CD14-positive monocyte (primary cell): Measurements from ENCODE around the gene RELN. TPM values are rescaled to one million over a fixed set of nuclear protein-coding genes. Genes with fewer than 3 reads are reported as not detected.

ENCODE experiments used
- DNase-seq, 3 donors: peaks; one replicate each; pipeline ENCODE4 v3.0.0-alpha.2; 2011 to 2022
- H2AFZ ChIP-seq: 2 replicates; pipeline ENCODE4 v1.6.0; 2012; ENCODE audit warnings: mild to moderate bottlenecking, low read depth, low read length, inconsistent platforms; ENCODE audit not compliant: insufficient read depth, poor library complexity, severe bottlenecking
- H3K27ac ChIP-seq, 2 donors: 1 replicate in 1 of 2; 2 replicates in 1 of 2; pipeline ENCODE4 v1.5.1; 2012 to 2013; ENCODE audit warnings: low read length in 2 of 2, control low read depth in 1 of 2, inconsistent platforms in 1 of 2, low read depth in 1 of 2, mild to moderate bottlenecking in 1 of 2
- H3K27me3 ChIP-seq, 2 donors: one replicate each; pipeline versions ENCODE4 v1.6.0 to v1.6.1; 2011 to 2013; ENCODE audit warnings: low read length in 2 of 2; ENCODE audit not compliant: control insufficient read depth in 2 of 2, insufficient read depth in 2 of 2
- H3K36me3 ChIP-seq, 2 donors: replicated peaks in 1 of 2; 1 replicate in 1 of 2; 2 replicates in 1 of 2; pipeline versions ENCODE4 v1.5.1 to v1.6.1; 2012 to 2013; ENCODE audit warnings: low read length in 2 of 2, control low read depth in 1 of 2, inconsistent platforms in 1 of 2, mild to moderate bottlenecking in 1 of 2; ENCODE audit not compliant: insufficient read depth in 2 of 2, control insufficient read depth in 1 of 2
- H3K4me1 ChIP-seq, 2 donors: 1 replicate in 1 of 2; 2 replicates in 1 of 2; pipeline versions ENCODE4 v1.5.1 to v1.6.1; 2012 to 2013; ENCODE audit warnings: low read length in 2 of 2, control low read depth in 1 of 2, inconsistent platforms in 1 of 2, mild to moderate bottlenecking in 1 of 2, moderate library complexity in 1 of 2; ENCODE audit not compliant: insufficient read depth in 2 of 2, control insufficient read depth in 1 of 2
- H3K4me2 ChIP-seq: replicated peaks from 2 replicates; pipeline ENCODE3; 2012; ENCODE audit warnings: low read length, moderate library complexity, mild to moderate bottlenecking; ENCODE audit not compliant: poor library complexity, severe bottlenecking; ENCODE audit errors: extremely low read depth
- H3K4me3 ChIP-seq, 3 experiments: fragments of 200-600 bp in 1 of 3; sonication (generic) in 1 of 3; replicated peaks in 1 of 3; 1 replicate in 2 of 3; 2 replicates in 1 of 3; pipeline ENCODE4 v1.5.1; 2011 to 2013; ENCODE audit warnings: low read length in 3 of 3, mild to moderate bottlenecking in 3 of 3, control low read depth in 2 of 3, low read depth in 2 of 3, inconsistent platforms in 1 of 3, moderate library complexity in 1 of 3
- H3K79me2 ChIP-seq: 2 replicates; pipeline ENCODE4 v1.6.0; 2012; ENCODE audit warnings: mild to moderate bottlenecking, control low read depth, inconsistent platforms, low read length, moderate library complexity; ENCODE audit not compliant: insufficient read depth
- H3K9ac ChIP-seq: 2 replicates; pipeline ENCODE4 v1.6.0; 2017; ENCODE audit warnings: low read length, mild to moderate bottlenecking; ENCODE audit not compliant: insufficient read depth, poor library complexity, severe bottlenecking
- H3K9me3 ChIP-seq, 2 donors: replicated peaks in 1 of 2; 1 replicate in 1 of 2; 2 replicates in 1 of 2; pipeline versions ENCODE4 v1.5.1 to v1.6.1; 2012 to 2013; ENCODE audit warnings: low read length in 2 of 2, control low read depth in 1 of 2; ENCODE audit not compliant: control insufficient read depth in 1 of 2, insufficient read depth in 1 of 2
- H4K20me1 ChIP-seq: 2 replicates; pipeline ENCODE4 v1.6.0; 2012; ENCODE audit warnings: mild to moderate bottlenecking, low read length, control low read depth, moderate library complexity; ENCODE audit not compliant: insufficient read depth
- H3K27ac Mint-ChIP-seq, 7 donors: one replicate each; pipeline ENCODE4 v1.8.0; 2020; ENCODE audit warnings: mild to moderate bottlenecking in 7 of 7, mixed read lengths in 7 of 7, moderate library complexity in 6 of 7, inconsistent platforms in 2 of 7
- H3K27me3 Mint-ChIP-seq, 3 donors: one replicate each; pipeline ENCODE4 v1.8.0; 2021 to 2022; ENCODE audit warnings: low read depth in 3 of 3, mild to moderate bottlenecking in 3 of 3, mixed read lengths in 3 of 3, moderate library complexity in 3 of 3, inconsistent platforms in 1 of 3
- H3K36me3 Mint-ChIP-seq, 2 donors: one replicate each; pipeline ENCODE4 v1.8.0; 2020; ENCODE audit warnings: mixed read lengths in 2 of 2, inconsistent platforms in 1 of 2, mild to moderate bottlenecking in 1 of 2
- H3K4me1 Mint-ChIP-seq: one replicate; pipeline ENCODE4 v1.8.0; 2020; ENCODE audit warnings: mild to moderate bottlenecking, mixed read lengths
- H3K4me3 Mint-ChIP-seq, 2 donors: one replicate each; pipeline ENCODE4 v1.8.0; 2020; ENCODE audit warnings: mild to moderate bottlenecking in 2 of 2, mixed read lengths in 2 of 2, moderate library complexity in 1 of 2
- H3K9me3 Mint-ChIP-seq, 7 donors: one replicate each; pipeline ENCODE4 v1.8.0; 2020 to 2022; ENCODE audit warnings: mixed read lengths in 7 of 7, mild to moderate bottlenecking in 6 of 7, moderate library complexity in 6 of 7, inconsistent platforms in 2 of 7
- WGBS: methylation state at CpG from one replicate; pipeline ENCODE4 v1.1.5; 2013; ENCODE audit warnings: missing lambda C conversion rate; ENCODE audit not compliant: insufficient coverage; 5-methylcytosine and 5-hydroxymethylcytosine counted together
- intact Hi-C, 2 donors: fragments of 100-400 bp; cut with micrococcal nuclease; formaldehyde crosslinking; loops; one replicate each; pipeline versions ENCODE4 v1.15.0 to v1.15.1; 2023
- polyA plus RNA-seq, 3 donors: library from polyadenylated mRNA; depleted of rRNA in 1 of 3; unstranded in 2 of 3; stranded (reverse) in 1 of 3; fragments of 300-500 nt in 2 of 3; fragments of >200 nt in 1 of 3; fragmentation: Illumina TruSeq in 2 of 3; gene quantifications; 1 replicate in 2 of 3; 2 replicates in 1 of 3; pipeline ENCODE4 v1.2.3, GENCODE V29; 2012 to 2021
- TF ChIP-seq, protein P1 (sequence below): fragments of 200-600 bp; IDR thresholded peaks from one replicate; pipeline ENCODE4 v1.8.0; 2022; ENCODE audit warnings: antibody characterized with exemption, mild to moderate bottlenecking

Gene RELN
- polyA plus RNA-seq, 3 donors = not detected

DNA sequence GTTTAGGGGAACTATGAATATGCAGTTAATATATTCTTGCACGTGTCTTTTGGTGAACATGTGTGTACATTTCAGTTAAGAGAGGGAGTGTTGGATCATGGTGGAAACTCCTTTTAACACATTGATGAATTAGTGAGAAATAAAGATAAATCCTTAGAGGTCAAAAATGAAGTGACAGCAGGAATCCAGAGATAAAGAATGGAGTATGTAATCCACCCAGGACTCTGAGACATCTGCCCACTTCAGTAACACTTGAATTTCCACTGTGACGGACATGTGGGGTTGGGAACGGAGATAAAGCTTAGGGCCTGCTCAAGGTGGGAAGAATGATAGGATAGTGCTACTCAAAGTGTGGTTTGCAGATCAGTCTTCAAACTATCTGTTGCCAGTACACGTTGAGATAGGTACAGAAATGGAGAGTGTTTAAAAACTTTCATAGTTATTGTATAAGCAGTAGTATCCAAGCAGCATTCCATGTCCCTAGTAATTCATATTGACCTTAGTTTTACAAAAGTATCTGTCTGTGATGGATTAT, 6.6 kb upstream of the RELN start:
- Histone ChIP-seq H3K27me3 (peaks cover 11 to 14% of the 10 kb centered on the region in 2 donors), H3K4me1 (no peaks in the 10 kb centered on the region), H3K4me2 (no peak overlapping the region), H2AFZ (no peak overlapping the region), H3K9me3 (no peaks in the 10 kb centered on the region), H3K9ac (no peak overlapping the region), H3K79me2 (no peaks in the 10 kb centered on the region), H4K20me1 (no peaks in the 10 kb centered on the region), H3K4me3 (no peak overlapping the region), H3K27ac (no peak overlapping the region), H3K36me3 (no peaks in the 10 kb centered on the region)
- no peaks in the 10 kb centered on the region for H3K36me3 Mint-ChIP-seq
- H3K4me3 Mint-ChIP-seq = no peak overlapping the region
- 73% methylated on average over 3 of the region's 4 CpGs for WGBS
- H3K27ac Mint-ChIP-seq = no peak overlapping the region
- intact Hi-C loops = no loop called here
- H3K27me3 Mint-ChIP-seq = peaks cover 5 to 8% (median 5%) of the 10 kb centered on the region in 3 donors
- peaks cover 0 to 1% (median 0%) of the 10 kb centered on the region in 7 donors for H3K9me3 Mint-ChIP-seq
- TF ChIP-seq, protein P1, sequence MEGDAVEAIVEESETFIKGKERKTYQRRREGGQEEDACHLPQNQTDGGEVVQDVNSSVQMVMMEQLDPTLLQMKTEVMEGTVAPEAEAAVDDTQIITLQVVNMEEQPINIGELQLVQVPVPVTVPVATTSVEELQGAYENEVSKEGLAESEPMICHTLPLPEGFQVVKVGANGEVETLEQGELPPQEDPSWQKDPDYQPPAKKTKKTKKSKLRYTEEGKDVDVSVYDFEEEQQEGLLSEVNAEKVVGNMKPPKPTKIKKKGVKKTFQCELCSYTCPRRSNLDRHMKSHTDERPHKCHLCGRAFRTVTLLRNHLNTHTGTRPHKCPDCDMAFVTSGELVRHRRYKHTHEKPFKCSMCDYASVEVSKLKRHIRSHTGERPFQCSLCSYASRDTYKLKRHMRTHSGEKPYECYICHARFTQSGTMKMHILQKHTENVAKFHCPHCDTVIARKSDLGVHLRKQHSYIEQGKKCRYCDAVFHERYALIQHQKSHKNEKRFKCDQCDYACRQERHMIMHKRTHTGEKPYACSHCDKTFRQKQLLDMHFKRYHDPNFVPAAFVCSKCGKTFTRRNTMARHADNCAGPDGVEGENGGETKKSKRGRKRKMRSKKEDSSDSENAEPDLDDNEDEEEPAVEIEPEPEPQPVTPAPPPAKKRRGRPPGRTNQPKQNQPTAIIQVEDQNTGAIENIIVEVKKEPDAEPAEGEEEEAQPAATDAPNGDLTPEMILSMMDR = no peak
- H3K4me1 Mint-ChIP-seq = no peaks in the 10 kb centered on the region
- no peak for DNase-seq

DNA sequence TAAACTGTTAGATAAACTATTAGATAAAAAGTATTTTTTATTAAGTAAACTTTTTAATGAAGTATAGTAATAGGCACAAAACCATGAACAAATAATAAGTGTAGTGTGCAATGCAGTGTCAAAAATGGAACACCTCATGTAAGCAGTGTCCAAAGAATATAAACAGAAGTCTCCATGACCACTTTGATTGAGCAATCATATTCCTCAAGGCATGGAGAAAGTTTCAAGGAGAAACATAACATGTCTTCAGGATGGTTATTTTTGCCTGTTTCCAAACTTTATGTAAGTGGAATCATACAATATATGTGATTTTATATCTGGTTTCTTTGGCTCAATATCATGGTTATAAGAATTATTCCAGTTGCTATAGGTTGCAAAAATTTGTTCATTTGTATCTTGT, 6.1 kb upstream of the RELN start:
- TF ChIP-seq, protein P1 = no peak
- no peaks in the 10 kb centered on the region for H3K36me3 Mint-ChIP-seq
- H3K4me1 ChIP-seq = no peaks in the 10 kb centered on the region
- H3K27me3 Mint-ChIP-seq = peaks cover 9 to 13% (median 10%) of the 10 kb centered on the region in 3 donors
- H3K9ac ChIP-seq = no peak overlapping the region
- H4K20me1 ChIP-seq = no peaks in the 10 kb centered on the region
- no peaks in the 10 kb centered on the region for H3K79me2 ChIP-seq
- intact Hi-C loops = no loop called here
- H3K36me3 ChIP-seq = no peaks in the 10 kb centered on the region
- H3K27me3 ChIP-seq = peaks cover 17 to 20% of the 10 kb centered on the region in 2 donors
- no peak overlapping the region for H2AFZ ChIP-seq
- no peak for DNase-seq
- H3K4me1 Mint-ChIP-seq = no peaks in the 10 kb centered on the region
- H3K9me3 Mint-ChIP-seq = peaks cover 0 to 1% (median 0%) of the 10 kb centered on the region in 7 donors
- no peak overlapping the region for H3K27ac ChIP-seq
- H3K4me3 Mint-ChIP-seq = no peak overlapping the region
- H3K9me3 ChIP-seq = no peaks in the 10 kb centered on the region
- H3K4me2 ChIP-seq = no peak overlapping the region
- H3K4me3 ChIP-seq = no peak overlapping the region
- H3K27ac Mint-ChIP-seq = no peak overlapping the region
